HepG2 (cell line): Measurements from ENCODE around the gene FUT3. TPM values are rescaled to one million over a fixed set of nuclear protein-coding genes. Genes with fewer than 3 reads are reported as not detected.
A peak's percentile ranks its signal among the peaks of the same experiment; 100 is the strongest.

Experiments
- ATAC-seq: fragments of 200-7000 bp; cut with Tn5 transposase; 3 replicates; pipeline ENCODE4 v1.9.1; 2020; ENCODE audit warnings: mild to moderate bottlenecking, moderate library complexity
- Bru-seq: library from RNA; stranded (reverse); fragments of 400-500 nt; gene quantifications from one replicate; lab custom pipeline; 2021; lab: Mats Ljungman, UMichigan
- BruChase-seq, 2 experiments: library from RNA; stranded (reverse); fragments of 400-500 nt; gene quantifications; one replicate each; lab custom pipeline; 2021; lab: Mats Ljungman, UMichigan
- BruUV-seq: library from RNA; stranded (reverse); fragments of 400-500 nt; replicated peaks from 2 replicates; lab custom pipeline; 2021; lab: Mats Ljungman, UMichigan
- CTCF ChIA-PET: fragments of 300-600 bp; formaldehyde crosslinking; extraction: SDS; loops from one replicate; lab custom pipeline; 2021; ENCODE audit warnings: low total read pairs, inconsistent platforms, low intra/inter-chr PET ratio; lab: Yijun Ruan, JAX
- POLR2A ChIA-PET: fragments of 350-600 bp; sonication (Branson Sonifier 250); formaldehyde crosslinking; loops from one replicate; lab custom pipeline; 2020; ENCODE audit warnings: antibody characterized with exemption, inconsistent platforms; lab: Yijun Ruan, JAX
- DNase-seq: peaks from one replicate; pipeline ENCODE4 v3.0.0-alpha.2; 2015; ENCODE audit warnings: low spot score
- FAIRE-seq: peaks from 3 replicates; lab custom pipeline; 2011; peaks lifted over from hg19 to GRCh38; lab: Jason Lieb, UNC
- H2AFZ ChIP-seq: one replicate; pipeline ENCODE4 v1.6.1; 2011; ENCODE audit warnings: low read length, inconsistent platforms
- H3K27ac ChIP-seq: fragments of 300-600 bp; 3 replicates; pipeline ENCODE4 v1.8.0; 2011; ENCODE audit warnings: mixed run types, mild to moderate bottlenecking, mixed read lengths, low read length, inconsistent platforms; ENCODE audit not compliant: insufficient read depth; ENCODE audit errors: extremely low read length
- H3K27me3 ChIP-seq, 2 experiments: fragments of 200-600 bp in 1 of 2; 2 replicates in 1 of 2; 3 replicates in 1 of 2; pipeline versions ENCODE4 v1.6.0 to v1.8.0; 2011; ENCODE audit warnings: low read length in 2 of 2, mild to moderate bottlenecking in 2 of 2, moderate library complexity in 2 of 2, inconsistent platforms in 1 of 2; ENCODE audit not compliant: insufficient read depth in 2 of 2, control insufficient read depth in 1 of 2
- H3K36me3 ChIP-seq, 2 experiments: fragments of 200-600 bp in 1 of 2; replicated peaks in 1 of 2; 2 replicates in 1 of 2; 3 replicates in 1 of 2; pipeline versions ENCODE4 v1.5.1 to v1.8.0; 2011; ENCODE audit warnings: low read length in 2 of 2, inconsistent platforms in 1 of 2; ENCODE audit not compliant: insufficient read depth in 2 of 2, control insufficient read depth in 1 of 2
- H3K4me1 ChIP-seq: 2 replicates; pipeline ENCODE4 v1.5.1; 2012; ENCODE audit warnings: low read length, inconsistent platforms; ENCODE audit not compliant: insufficient read depth
- H3K4me2 ChIP-seq: 2 replicates; pipeline ENCODE4 v1.6.0; 2011; ENCODE audit warnings: low read depth, low read length, inconsistent platforms
- H3K4me3 ChIP-seq, 3 experiments: fragments of 200-600 bp in 1 of 3; sonication (generic), shearing (Covaris generic) in 1 of 3; replicated peaks in 1 of 3; 2 replicates each; pipeline ENCODE4 v1.5.1; 2011 to 2016; ENCODE audit warnings: low read length in 3 of 3, inconsistent platforms in 2 of 3, low read depth in 2 of 3, mild to moderate bottlenecking in 2 of 3, control low read depth in 1 of 3, mixed read lengths in 1 of 3; ENCODE audit not compliant: insufficient read depth in 1 of 3
- H3K79me2 ChIP-seq: one replicate; pipeline ENCODE4 v1.6.1; 2011; ENCODE audit warnings: low read length, inconsistent platforms; ENCODE audit not compliant: insufficient read depth
- H3K9ac ChIP-seq: 2 replicates; pipeline ENCODE4 v1.6.0; 2011; ENCODE audit warnings: mild to moderate bottlenecking, low read depth, low read length, inconsistent platforms; ENCODE audit not compliant: insufficient read depth
- H3K9me3 ChIP-seq: 2 replicates; pipeline ENCODE4 v1.5.1; 2012; ENCODE audit warnings: mild to moderate bottlenecking, low read length
- H4K20me1 ChIP-seq: 2 replicates; pipeline ENCODE4 v1.6.0; 2011; ENCODE audit warnings: inconsistent platforms, mild to moderate bottlenecking, low read length, moderate library complexity; ENCODE audit not compliant: insufficient read depth
- EED ChIP-seq: sonication (generic); formaldehyde crosslinking; IDR thresholded peaks from 2 replicates; pipeline ENCODE4 v1.5.0; 2020; ENCODE audit warnings: mild to moderate bottlenecking, missing genetic modification reagents
- KDM3A ChIP-seq: IDR thresholded peaks from 2 replicates; pipeline ENCODE4 v1.6.1; 2018; ENCODE audit warnings: low read depth, missing compliant biosample characterization
- KLF6 ChIP-seq: IDR thresholded peaks from 2 replicates; pipeline ENCODE4 v1.8.0; 2016; ENCODE audit warnings: missing biosample characterization, missing genetic modification reagents
- NFATC3 ChIP-seq: sonication (generic); formaldehyde crosslinking; IDR thresholded peaks from 2 replicates; pipeline ENCODE4 v1.5.1; 2020; ENCODE audit warnings: mild to moderate bottlenecking, missing genetic modification reagents
- TEAD2 ChIP-seq: sonication (generic); formaldehyde crosslinking; IDR thresholded peaks from 2 replicates; pipeline ENCODE4 v1.9.0; 2021; ENCODE audit warnings: missing genetic modification reagents
- TEAD3 ChIP-seq: optimal IDR thresholded peaks from 2 replicates; pipeline ENCODE3; 2016; ENCODE audit warnings: borderline replicate concordance
- ZBED4 ChIP-seq: sonication (generic); formaldehyde crosslinking; IDR thresholded peaks from 2 replicates; pipeline ENCODE4 v1.4.0; 2020; ENCODE audit warnings: missing genetic modification reagents, borderline replicate concordance
- ZMAT3 ChIP-seq: sonication (generic); formaldehyde crosslinking; conservative IDR thresholded peaks from 2 replicates; pipeline ENCODE4 v1.7.0; 2021; ENCODE audit warnings: missing genetic modification reagents
- ZNF557 ChIP-seq: sonication (generic); formaldehyde crosslinking; IDR thresholded peaks from 2 replicates; pipeline ENCODE4 v1.4.0; 2020; ENCODE audit warnings: missing genetic modification reagents
- WGBS: methylation state at CpG from one replicate; pipeline ENCODE4 v1.1.6; 2017; ENCODE audit warnings: low lambda C conversion rate; 5-methylcytosine and 5-hydroxymethylcytosine counted together
- in situ Hi-C: cut with HindIII; loops from 2 replicates; pipeline ENCODE4 v1.10.0; 2017; ENCODE audit warnings: low pct_unique_long_range_greater_than_20kb; ENCODE audit not compliant: extremely low pct_ligation_motif_present
- intact Hi-C: fragments of 100-400 bp; cut with micrococcal nuclease; formaldehyde crosslinking; loops from one replicate; pipeline ENCODE4 v1.10.0; 2022; ENCODE audit not compliant: unreplicated experiment
- long read RNA-seq, 2 experiments: library from RNA in 1 of 2; library from polyadenylated mRNA in 1 of 2; stranded (forward) in 1 of 2; unstranded in 1 of 2; transcript quantifications; one replicate each; pipeline ENCODE4 v2.0.0, GENCODE V29; 2019 to 2022
- polyA minus RNA-seq, 3 experiments: library from RNA; depleted of rRNA, polyadenylated mRNA; stranded (reverse); fragments of >200 nt; gene quantifications; 2 replicates each; pipeline ENCODE4 v1.2.3, GENCODE V29; 2011; ENCODE audit warnings: low replicate concordance in 1 of 3
- polyA plus RNA-seq, 8 experiments: library from polyadenylated mRNA; depleted of rRNA in 3 of 8; stranded (reverse) in 7 of 8; unstranded in 1 of 8; fragments of >200 nt; fragmentation: Illumina TruSeq in 4 of 8; extraction: Trizol in 4 of 8; gene quantifications; 2 replicates each; pipeline versions ENCODE4 v1.2.1 to v1.2.3, GENCODE V29; 2011 to 2016; ENCODE audit warnings: low read depth in 4 of 8, missing spikeins in 1 of 8, mixed read lengths in 1 of 8; ENCODE audit not compliant: insufficient read depth in 1 of 8
- total RNA-seq, 5 experiments: library from RNA; depleted of rRNA; stranded (reverse); fragments of >200 nt; fragmentation: Illumina TruSeq; extraction: Trizol; gene quantifications; 2 replicates each; pipeline ENCODE4 v1.2.3, GENCODE V29; 2016; ENCODE audit warnings: low read depth in 1 of 5
- TF ChIP-seq, protein P1 (sequence below): sonication (generic); formaldehyde crosslinking; IDR thresholded peaks from 2 replicates; pipeline ENCODE4 v1.4.0; 2020; ENCODE audit warnings: missing genetic modification reagents, borderline replicate concordance
- TF ChIP-seq, protein P2 (sequence below): sonication (generic); formaldehyde crosslinking; conservative IDR thresholded peaks from 2 replicates; pipeline ENCODE4 v1.4.0; 2020; ENCODE audit warnings: missing genetic modification reagents

Gene FUT3
- total RNA-seq (2016; rRNA removed; fragmentation: Illumina TruSeq; extraction: Trizol), result 0.20 and 0.53 TPM in 2 replicates
- 0.10 TPM in 1 of 2 replicates, not detected in the other for total RNA-seq (2016; cell fraction: cytosol; rRNA removed; fragmentation: Illumina TruSeq; extraction: Trizol; ENCODE audit: low read depth)
- 0.39 TPM in 1 of 2 replicates, not detected in the other for total RNA-seq (2016; cell fraction: insoluble cytoplasmic fraction; rRNA removed; fragmentation: Illumina TruSeq; extraction: Trizol)
- 0.14 and 0.15 TPM in 2 replicates for total RNA-seq (2016; cell fraction: membrane; rRNA removed; fragmentation: Illumina TruSeq; extraction: Trizol)
- 0.34 TPM in 1 of 2 replicates, not detected in the other for total RNA-seq (2016; cell fraction: nucleus; rRNA removed; fragmentation: Illumina TruSeq; extraction: Trizol)
- 1.1 and 1.6 TPM in 2 replicates for polyA plus RNA-seq (2011; rRNA removed)
- polyA plus RNA-seq (2011; cell fraction: cytosol; rRNA removed), result 0.74 and 0.86 TPM in 2 replicates
- polyA plus RNA-seq (2011; cell fraction: nucleus; rRNA removed), result 0.96 and 1.5 TPM in 2 replicates
- 0.52 and 2.4 TPM in 2 replicates for polyA plus RNA-seq (2012)
- 0.07 TPM in 1 of 2 replicates, not detected in the other for polyA plus RNA-seq (2016; cell fraction: cytosol; fragmentation: Illumina TruSeq; extraction: Trizol; ENCODE audit: low read depth)
- polyA plus RNA-seq (2016; cell fraction: insoluble cytoplasmic fraction; fragmentation: Illumina TruSeq; extraction: Trizol; ENCODE audit: low read depth), result 0.12 and 0.23 TPM in 2 replicates
- polyA plus RNA-seq (2016; cell fraction: membrane; fragmentation: Illumina TruSeq; extraction: Trizol; ENCODE audit: low read depth), result 0.17 TPM in 1 of 2 replicates, not detected in the other
- polyA plus RNA-seq (2016; cell fraction: nucleus; fragmentation: Illumina TruSeq; extraction: Trizol; ENCODE audit: insufficient read depth, low read depth), result 0.57 and 0.83 TPM in 2 replicates
- polyA minus RNA-seq (2011; rRNA and poly(A)+ RNA removed; ENCODE audit: low replicate concordance), result 0.80 TPM in 1 of 2 replicates, not detected in the other
- 0.69 TPM in 1 of 2 replicates, not detected in the other for polyA minus RNA-seq (2011; cell fraction: cytosol; rRNA and poly(A)+ RNA removed)
- polyA minus RNA-seq (2011; cell fraction: nucleus; rRNA and poly(A)+ RNA removed), result 0.26 and 2.9 TPM in 2 replicates
- Bru-seq, nascent RNA, result percentile 38 among the genes with signal in this experiment
- BruChase-seq, experiment 1, labeled RNA remaining after a 6-hour chase, result percentile 52 among the genes with signal in this experiment
- percentile 41 among the genes with signal in this experiment for BruChase-seq, experiment 2, labeled RNA remaining after a 2-hour chase
- long read RNA-seq, experiment 1, partial matches to known transcripts, result 0 of 2 reads
- long read RNA-seq, experiment 1, other reads (novel, unspliced or antisense), result 0 of 2 reads
- long read RNA-seq, experiment 2, partial matches to known transcripts, result 0 of 3 reads
- long read RNA-seq, experiment 2, other reads (novel, unspliced or antisense), result 2 of 3 reads

DNA sequence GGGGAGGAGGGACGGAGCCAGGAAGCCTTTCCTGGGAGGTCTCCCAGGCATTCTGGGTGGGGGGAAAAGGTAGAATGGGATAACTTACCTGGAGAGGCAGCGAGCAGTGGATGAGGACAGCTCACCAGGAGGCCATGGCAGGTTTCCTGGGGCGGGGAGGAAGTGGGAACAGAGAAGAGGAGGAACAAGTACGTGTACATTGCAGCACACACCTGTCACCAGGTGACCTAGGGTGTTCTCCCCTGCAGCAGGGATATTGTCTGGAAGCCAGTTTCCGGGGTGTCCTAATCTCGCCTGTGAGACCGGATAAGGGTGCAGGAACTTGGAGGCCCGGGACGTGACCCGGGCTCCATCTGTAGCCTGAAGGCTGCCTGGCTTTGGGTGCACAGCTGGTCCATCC, at the start of gene FUT3:
Gene FUT3, minus strand, starts transcription at position 148 of the 400 bp plus-strand sequence.
- intact Hi-C loops, result no loop called here
- ATAC-seq (no peak), FAIRE-seq (no peak), DNase-seq (no peak)
- Histone ChIP-seq H3K9ac (no peak within 1 kb of the TSS), H4K20me1 (no peaks in the 10 kb centered on the region), H3K79me2 (no peaks in the 10 kb centered on the region), H3K4me3 (no peak within 1 kb of the TSS; a peak in 1 of 6 replicates), H3K36me3 (no peaks in the 10 kb centered on the region), H3K9me3 (no peaks in the 10 kb centered on the region), H2AFZ (no peak within 1 kb of the TSS), H3K27ac (no peak within 1 kb of the TSS), H3K27me3 (0 out of 5 replicates have a peak, but pooled peaks cover 0 to 2% of the 10 kb centered on the region in 2 experiments), H3K4me1 (peaks cover 25% of the 10 kb centered on the region), H3K4me2 (no peak within 1 kb of the TSS)
- 80% methylated on average over 10 of the region's 10 CpGs for WGBS
- in situ Hi-C loops, result no loop called here
- no peak for TF ChIP-seq ZBED4 (CRISPR knock-in tag)
- no peak for TF ChIP-seq ZMAT3 (CRISPR knock-in tag)
- TF ChIP-seq EED (CRISPR knock-in tag), result no peak
- TF ChIP-seq, protein P1, sequence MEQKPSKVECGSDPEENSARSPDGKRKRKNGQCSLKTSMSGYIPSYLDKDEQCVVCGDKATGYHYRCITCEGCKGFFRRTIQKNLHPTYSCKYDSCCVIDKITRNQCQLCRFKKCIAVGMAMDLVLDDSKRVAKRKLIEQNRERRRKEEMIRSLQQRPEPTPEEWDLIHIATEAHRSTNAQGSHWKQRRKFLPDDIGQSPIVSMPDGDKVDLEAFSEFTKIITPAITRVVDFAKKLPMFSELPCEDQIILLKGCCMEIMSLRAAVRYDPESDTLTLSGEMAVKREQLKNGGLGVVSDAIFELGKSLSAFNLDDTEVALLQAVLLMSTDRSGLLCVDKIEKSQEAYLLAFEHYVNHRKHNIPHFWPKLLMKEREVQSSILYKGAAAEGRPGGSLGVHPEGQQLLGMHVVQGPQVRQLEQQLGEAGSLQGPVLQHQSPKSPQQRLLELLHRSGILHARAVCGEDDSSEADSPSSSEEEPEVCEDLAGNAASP (CRISPR knock-in tag), result no peak
- no peak for TF ChIP-seq NFATC3
- TF ChIP-seq KDM3A (CRISPR knock-in tag), result no peak
- TF ChIP-seq, protein P2, sequence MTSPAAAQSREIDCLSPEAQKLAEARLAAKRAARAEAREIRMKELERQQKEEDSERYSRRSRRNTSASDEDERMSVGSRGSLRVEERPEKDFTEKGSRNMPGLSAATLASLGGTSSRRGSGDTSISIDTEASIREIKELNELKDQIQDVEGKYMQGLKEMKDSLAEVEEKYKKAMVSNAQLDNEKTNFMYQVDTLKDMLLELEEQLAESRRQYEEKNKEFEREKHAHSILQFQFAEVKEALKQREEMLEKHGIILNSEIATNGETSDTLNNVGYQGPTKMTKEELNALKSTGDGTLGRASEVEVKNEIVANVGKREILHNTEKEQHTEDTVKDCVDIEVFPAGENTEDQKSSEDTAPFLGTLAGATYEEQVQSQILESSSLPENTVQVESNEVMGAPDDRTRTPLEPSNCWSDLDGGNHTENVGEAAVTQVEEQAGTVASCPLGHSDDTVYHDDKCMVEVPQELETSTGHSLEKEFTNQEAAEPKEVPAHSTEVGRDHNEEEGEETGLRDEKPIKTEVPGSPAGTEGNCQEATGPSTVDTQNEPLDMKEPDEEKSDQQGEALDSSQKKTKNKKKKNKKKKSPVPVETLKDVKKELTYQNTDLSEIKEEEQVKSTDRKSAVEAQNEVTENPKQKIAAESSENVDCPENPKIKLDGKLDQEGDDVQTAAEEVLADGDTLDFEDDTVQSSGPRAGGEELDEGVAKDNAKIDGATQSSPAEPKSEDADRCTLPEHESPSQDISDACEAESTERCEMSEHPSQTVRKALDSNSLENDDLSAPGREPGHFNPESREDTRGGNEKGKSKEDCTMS (CRISPR knock-in tag), result no peak
- no peak for TF ChIP-seq KLF6 (CRISPR knock-in tag)
- TF ChIP-seq TEAD3 (CRISPR knock-in tag), result no peak
- no peak for TF ChIP-seq TEAD2
- no peak for TF ChIP-seq ZNF557 (CRISPR knock-in tag)
- BruUV-seq, result no TSS peak
- POLR2A ChIA-PET, result interaction anchor here (3.2 kb wide), 1 partner anchor 12 kb away, joined by 11 read pairs; the partner anchor contains the start of gene FUT6
- CTCF ChIA-PET, result no interaction called here
